GM13976 (cell line): Measurements from ENCODE around the gene NLRP13.

Experiments used
- DNase-seq: peaks from one replicate; pipeline ENCODE4 v3.0.0; 2012; ENCODE audit warnings: low spot score
- CTCF ChIP-seq: IDR thresholded peaks from 2 replicates; pipeline ENCODE4 v1.5.1; 2012; ENCODE audit warnings: borderline replicate concordance, mild to moderate bottlenecking; ENCODE audit not compliant: insufficient read depth; ENCODE audit errors: extremely low read depth, missing control alignments, control extremely low read depth
- in situ Hi-C: fragments of 300-500 bp; cut with MboI; formaldehyde crosslinking; loops from one replicate; pipeline ENCODE4 v1.12.0; 2022; ENCODE audit warnings: low sequenced_read_pairs, mixed read lengths, inconsistent platforms; ENCODE audit not compliant: unreplicated experiment

Gene NLRP13

DNA sequence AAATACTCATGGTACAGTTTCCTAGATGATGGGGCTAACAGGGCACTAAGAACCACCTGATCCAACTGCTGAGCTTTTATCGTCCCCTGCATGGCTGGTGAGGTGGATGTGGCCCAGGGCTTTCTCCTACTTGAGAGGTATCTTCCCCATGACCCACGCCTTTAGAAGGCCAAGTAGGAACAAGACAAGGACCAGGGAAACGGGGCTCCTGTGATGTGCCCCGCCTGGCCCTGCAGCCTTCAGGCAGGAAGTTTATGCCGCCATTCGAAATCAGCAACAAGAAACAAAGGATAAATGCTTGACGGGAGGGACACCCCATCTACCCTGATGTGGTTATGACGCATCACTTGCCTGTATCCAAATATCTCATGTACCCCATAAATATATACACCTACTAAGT, 4.1 kb downstream of the NLRP13 start:
- TF ChIP-seq CTCF = no peak
- DNase-seq = no peak
- in situ Hi-C loops = no loop called here

DNA sequence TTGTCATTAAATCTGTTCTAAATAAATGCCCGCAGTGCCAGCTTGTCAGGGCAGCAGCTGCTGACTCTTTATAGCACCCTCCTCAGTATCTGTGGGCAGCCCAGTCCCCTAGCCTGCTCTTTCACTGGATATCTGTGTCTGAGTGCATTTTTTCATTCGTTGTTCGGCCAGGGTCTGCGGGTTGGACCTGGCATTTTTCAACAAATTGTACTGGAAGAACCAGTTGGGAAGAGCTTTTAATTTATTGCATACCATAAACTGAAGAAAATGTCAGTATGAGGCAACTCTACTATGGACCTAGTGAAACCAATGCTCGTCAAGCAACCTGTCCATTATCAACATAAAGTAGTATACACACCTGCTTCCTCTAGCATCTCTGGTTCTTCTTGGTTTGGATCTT, 8.6 kb downstream of the NLRP13 start:
- TF ChIP-seq CTCF = no peak
- in situ Hi-C loops = no loop called here
- no peak for DNase-seq

GRCh38 chr19:55913643-55914268, 18.4 kb downstream of the NLRP13 start:
- no peak for DNase-seq
- in situ Hi-C loops = no loop called here
- TF ChIP-seq CTCF = no peak

DNA sequence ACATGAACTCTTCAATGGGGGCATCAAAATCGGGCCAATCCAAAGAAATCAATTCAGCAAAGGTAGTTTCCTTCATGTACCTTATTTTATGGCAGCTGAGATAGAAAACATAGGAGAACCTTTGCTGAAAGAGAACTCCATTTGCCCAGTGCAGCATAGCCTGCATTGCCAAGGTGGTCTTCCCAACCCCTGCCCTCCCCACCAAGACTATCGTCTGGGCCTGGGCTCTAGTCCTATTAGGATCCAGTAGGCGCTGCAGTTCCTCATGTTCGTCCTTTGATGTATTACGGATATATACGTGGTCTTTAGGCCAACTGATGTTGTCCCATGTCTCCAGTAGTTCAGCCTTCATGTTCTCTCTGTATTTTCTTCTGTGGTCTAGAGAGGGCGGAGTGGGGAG, 19.2 kb downstream of the NLRP13 start:
- TF ChIP-seq CTCF = no peak
- DNase-seq = no peak
- in situ Hi-C loops = no loop called here

GRCh38 chr19:55909801-55910200, 22.3 kb downstream of the NLRP13 start:
- no peak for TF ChIP-seq CTCF
- in situ Hi-C loops = no loop called here
- no peak for DNase-seq

DNA sequence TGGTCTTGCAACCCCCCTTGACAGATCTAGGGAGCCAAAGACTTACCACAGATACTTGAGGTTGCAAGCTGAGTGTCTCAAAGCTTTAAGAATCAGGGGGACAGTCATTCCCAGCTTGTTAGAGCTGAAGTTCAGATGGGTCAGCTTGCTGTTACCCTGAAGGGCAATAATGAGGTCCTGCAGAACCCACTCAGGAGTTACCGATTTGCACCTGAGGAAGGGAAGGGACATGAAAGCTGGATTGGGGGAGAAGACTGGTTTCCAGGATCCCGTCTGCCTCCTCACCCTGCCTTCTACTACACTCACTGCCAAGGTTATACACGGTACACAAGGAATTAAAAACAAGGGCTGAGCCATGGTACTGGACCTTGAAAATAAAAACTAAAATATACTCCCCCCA, 24.4 kb downstream of the NLRP13 start:
- in situ Hi-C loops = no loop called here

More for the DNA sequence above, 24.4 kb downstream of the NLRP13 start:
- no peak for TF ChIP-seq CTCF
- DNase-seq = no peak
